Prostate gland (tissue), 2 donors: ENCODE measurements around the gene HMGA1.

ENCODE experiments used
- POLR2A ChIP-seq: fragments of 450-650 bp; IDR thresholded peaks from one replicate; pipeline ENCODE4 v1.6.1; 2016; ENCODE audit warnings: antibody characterized with exemption, mild to moderate bottlenecking
- TF ChIP-seq, protein P1 (sequence below), 4 experiments: fragments of 200-600 bp in 2 of 4; fragments of 450-650 bp in 2 of 4; sonication (generic) in 2 of 4; IDR thresholded peaks; 1 replicate in 3 of 4; 2 replicates in 1 of 4; pipeline ENCODE4 v1.5.1; 2016 to 2019; ENCODE audit warnings: antibody characterized with exemption in 4 of 4, mild to moderate bottlenecking in 2 of 4, moderate library complexity in 2 of 4

DNA sequence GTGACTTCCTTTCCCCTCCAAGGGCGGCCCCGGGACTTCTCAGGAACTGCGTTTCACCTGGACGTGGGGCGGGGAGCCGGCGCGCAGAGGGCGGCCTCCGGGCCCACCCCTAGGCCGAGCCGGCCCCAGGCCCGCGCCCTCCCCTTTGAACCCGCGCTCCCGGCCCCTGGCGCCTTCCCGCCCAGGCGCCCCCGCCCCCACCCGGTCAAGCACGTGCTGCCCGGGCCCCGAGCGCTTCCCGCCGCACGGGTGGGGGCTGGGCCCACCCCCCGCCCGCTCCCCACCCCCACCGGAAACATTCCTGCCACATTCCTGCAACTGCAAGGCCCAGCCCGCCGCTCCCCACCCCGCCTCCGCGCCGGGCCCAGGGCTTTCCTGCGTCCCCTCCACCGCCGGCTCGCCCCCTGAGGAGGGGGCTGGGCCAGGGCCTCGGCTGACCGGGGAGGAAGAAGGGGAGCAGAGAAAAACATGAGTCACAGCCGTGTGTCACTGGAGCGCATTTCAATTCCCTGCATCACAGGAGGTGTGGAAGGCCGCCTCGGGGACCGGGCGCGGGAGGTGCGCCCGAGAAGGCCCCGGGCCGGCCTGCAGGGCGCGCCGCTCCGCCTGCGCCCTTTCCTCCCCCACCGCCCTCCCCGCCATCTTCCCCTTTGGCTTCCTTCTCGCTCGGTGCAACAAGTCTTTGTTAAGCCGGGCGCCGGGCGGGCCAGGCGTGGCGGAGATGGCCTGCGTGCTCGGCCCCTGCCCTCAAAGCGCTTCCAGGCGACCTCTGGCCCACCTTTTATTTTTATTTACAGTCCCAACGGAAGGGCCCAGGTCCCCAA lies 1.2 kb upstream of the HMGA1 start:
- TF ChIP-seq, protein P1, sequence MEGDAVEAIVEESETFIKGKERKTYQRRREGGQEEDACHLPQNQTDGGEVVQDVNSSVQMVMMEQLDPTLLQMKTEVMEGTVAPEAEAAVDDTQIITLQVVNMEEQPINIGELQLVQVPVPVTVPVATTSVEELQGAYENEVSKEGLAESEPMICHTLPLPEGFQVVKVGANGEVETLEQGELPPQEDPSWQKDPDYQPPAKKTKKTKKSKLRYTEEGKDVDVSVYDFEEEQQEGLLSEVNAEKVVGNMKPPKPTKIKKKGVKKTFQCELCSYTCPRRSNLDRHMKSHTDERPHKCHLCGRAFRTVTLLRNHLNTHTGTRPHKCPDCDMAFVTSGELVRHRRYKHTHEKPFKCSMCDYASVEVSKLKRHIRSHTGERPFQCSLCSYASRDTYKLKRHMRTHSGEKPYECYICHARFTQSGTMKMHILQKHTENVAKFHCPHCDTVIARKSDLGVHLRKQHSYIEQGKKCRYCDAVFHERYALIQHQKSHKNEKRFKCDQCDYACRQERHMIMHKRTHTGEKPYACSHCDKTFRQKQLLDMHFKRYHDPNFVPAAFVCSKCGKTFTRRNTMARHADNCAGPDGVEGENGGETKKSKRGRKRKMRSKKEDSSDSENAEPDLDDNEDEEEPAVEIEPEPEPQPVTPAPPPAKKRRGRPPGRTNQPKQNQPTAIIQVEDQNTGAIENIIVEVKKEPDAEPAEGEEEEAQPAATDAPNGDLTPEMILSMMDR (IDR thresholded peaks at IDR 0.05), result peak in 1 of 4 experiments; percentile 13
- TF ChIP-seq POLR2A, result peak; percentile 22
